DND-41 (cell line): Measurements from ENCODE around the gene TARBP2.

ENCODE experiments used
- EZH2 ChIP-seq: IDR thresholded peaks from 3 replicates; pipeline ENCODE4 v1.6.1; 2012; ENCODE audit warnings: borderline replicate concordance, low read depth, mild to moderate bottlenecking, moderate library complexity, low read length, inconsistent platforms; ENCODE audit not compliant: severe bottlenecking
- TF ChIP-seq, protein P1 (sequence below): IDR thresholded peaks from 2 replicates; pipeline ENCODE4 v1.5.1; 2012; ENCODE audit warnings: borderline replicate concordance, low read length, moderate library complexity, mild to moderate bottlenecking; ENCODE audit not compliant: poor library complexity, severe bottlenecking; ENCODE audit errors: extremely low read depth

DNA sequence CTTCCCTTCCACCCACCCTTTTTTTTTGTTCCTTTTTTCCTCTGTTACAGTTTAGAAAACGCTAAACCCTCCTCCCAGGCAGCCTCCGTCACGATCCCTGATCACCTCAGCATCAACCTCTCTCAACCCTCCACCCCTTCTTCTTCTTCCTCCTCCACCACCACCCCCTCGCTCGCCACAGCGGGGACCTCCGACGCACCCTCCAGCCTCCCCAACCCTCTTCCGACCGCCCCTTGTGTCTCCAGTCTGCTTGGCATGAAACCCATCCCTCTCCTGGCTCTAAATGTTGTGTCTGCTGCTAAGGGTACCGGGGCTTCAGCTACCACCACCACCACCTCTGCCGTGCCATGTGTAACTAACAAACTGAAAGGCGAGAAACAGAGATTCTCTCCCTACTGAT lies 26.3 kb upstream of the TARBP2 start:
- TF ChIP-seq, protein P1, sequence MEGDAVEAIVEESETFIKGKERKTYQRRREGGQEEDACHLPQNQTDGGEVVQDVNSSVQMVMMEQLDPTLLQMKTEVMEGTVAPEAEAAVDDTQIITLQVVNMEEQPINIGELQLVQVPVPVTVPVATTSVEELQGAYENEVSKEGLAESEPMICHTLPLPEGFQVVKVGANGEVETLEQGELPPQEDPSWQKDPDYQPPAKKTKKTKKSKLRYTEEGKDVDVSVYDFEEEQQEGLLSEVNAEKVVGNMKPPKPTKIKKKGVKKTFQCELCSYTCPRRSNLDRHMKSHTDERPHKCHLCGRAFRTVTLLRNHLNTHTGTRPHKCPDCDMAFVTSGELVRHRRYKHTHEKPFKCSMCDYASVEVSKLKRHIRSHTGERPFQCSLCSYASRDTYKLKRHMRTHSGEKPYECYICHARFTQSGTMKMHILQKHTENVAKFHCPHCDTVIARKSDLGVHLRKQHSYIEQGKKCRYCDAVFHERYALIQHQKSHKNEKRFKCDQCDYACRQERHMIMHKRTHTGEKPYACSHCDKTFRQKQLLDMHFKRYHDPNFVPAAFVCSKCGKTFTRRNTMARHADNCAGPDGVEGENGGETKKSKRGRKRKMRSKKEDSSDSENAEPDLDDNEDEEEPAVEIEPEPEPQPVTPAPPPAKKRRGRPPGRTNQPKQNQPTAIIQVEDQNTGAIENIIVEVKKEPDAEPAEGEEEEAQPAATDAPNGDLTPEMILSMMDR = no peak
- TF ChIP-seq EZH2 = no peak
